Esophagus muscularis mucosa (tissue), 4 donors: ENCODE data around the gene NUP85.

ENCODE experiments used
- CTCF ChIP-seq, 3 experiments: fragments of 200-600 bp in 2 of 3; fragments of 450-650 bp in 1 of 3; sonication (generic) in 2 of 3; IDR thresholded peaks; one replicate each; pipeline ENCODE4 v1.5.1; 2017 to 2019; ENCODE audit warnings: antibody characterized with exemption in 3 of 3, mild to moderate bottlenecking in 2 of 3, moderate library complexity in 1 of 3
- EP300 ChIP-seq: sonication (generic); formaldehyde crosslinking; IDR thresholded peaks from one replicate; pipeline ENCODE4 v1.6.1; 2017; ENCODE audit warnings: antibody characterized with exemption
- POLR2A ChIP-seq: fragments of 450-650 bp; IDR thresholded peaks from one replicate; pipeline ENCODE4 v1.6.1; 2017; ENCODE audit warnings: antibody characterized with exemption, moderate library complexity, mild to moderate bottlenecking, low read depth
- POLR2AphosphoS5 ChIP-seq, 2 donors: sonication (generic); formaldehyde crosslinking; IDR thresholded peaks; one replicate each; pipeline ENCODE4 v1.6.1; 2017; ENCODE audit warnings: antibody characterized with exemption in 2 of 2

GRCh38 chr17:75182319-75182568 is 23.2 kb upstream of the NUP85 start:
- no peak for TF ChIP-seq POLR2AphosphoS5 (IDR thresholded peaks at IDR 0.05)
- no peak for TF ChIP-seq CTCF (IDR thresholded peaks at IDR 0.05)
- TF ChIP-seq POLR2A: no peak
- TF ChIP-seq EP300: no peak
